Esophagus muscularis mucosa (tissue), 4 donors: ENCODE results near the gene AP1S3.

ENCODE experiments used
- CTCF ChIP-seq, 3 experiments: fragments of 200-600 bp in 2 of 3; fragments of 450-650 bp in 1 of 3; sonication (generic) in 2 of 3; IDR thresholded peaks; one replicate each; pipeline ENCODE4 v1.5.1; 2017 to 2019; ENCODE audit warnings: antibody characterized with exemption in 3 of 3, mild to moderate bottlenecking in 2 of 3, moderate library complexity in 1 of 3
- EP300 ChIP-seq: sonication (generic); formaldehyde crosslinking; IDR thresholded peaks from one replicate; pipeline ENCODE4 v1.6.1; 2017; ENCODE audit warnings: antibody characterized with exemption
- POLR2A ChIP-seq: fragments of 450-650 bp; IDR thresholded peaks from one replicate; pipeline ENCODE4 v1.6.1; 2017; ENCODE audit warnings: antibody characterized with exemption, moderate library complexity, mild to moderate bottlenecking, low read depth

GRCh38 chr2:223740679-223741078, 96.7 kb downstream of the AP1S3 start:
- TF ChIP-seq CTCF (IDR thresholded peaks at IDR 0.05) (no peak), EP300 (no peak), POLR2A (no peak)
